ENCODE data around the gene KLHL29. TPM values are rescaled to one million over a fixed set of nuclear protein-coding genes. Genes with fewer than 3 reads are reported as not detected.

The KLHL29 gene
- total RNA-seq, 1 experiment from 2014 or later: 2.4 TPM

DNA sequence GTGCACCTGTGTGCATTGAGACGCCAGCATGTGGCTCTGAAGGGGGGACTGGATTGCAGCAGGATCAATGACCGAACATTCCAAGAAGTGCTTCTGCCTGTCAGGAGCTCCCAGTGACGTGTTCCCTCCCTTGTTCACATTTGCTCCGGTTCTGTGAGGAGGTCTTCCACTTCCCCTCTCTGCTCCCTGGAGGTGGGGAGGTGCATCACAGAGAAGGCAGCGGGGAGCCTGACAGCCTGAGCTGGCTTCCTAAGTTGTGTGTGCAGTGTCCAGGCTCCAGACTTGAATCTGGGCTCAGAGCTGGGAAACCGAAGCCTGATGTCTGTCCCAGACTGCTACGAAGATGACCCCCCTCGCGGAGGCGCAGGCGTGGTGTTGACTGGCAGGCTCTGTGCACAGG lies 171.0 kb downstream of the KLHL29 start:
- Histone ChIP-seq H3K79me2 (ENCODE audit: insufficient read depth, low read length) (no peaks in the 10 kb centered on the region), H3K9ac (ENCODE audit: extremely low read depth, insufficient read length, low read length) (no peak overlapping the region), H2BK20ac (ENCODE audit: low read depth, low read length, poor library complexity, severe bottlenecking) (no peak overlapping the region), H4K91ac (ENCODE audit: insufficient read length, low read depth, low read length) (no peak overlapping the region), H3K4me2 (ENCODE audit: insufficient read depth, insufficient read length, low read length) (no peak overlapping the region), H3K9me3 (ENCODE audit: control insufficient read depth, low read depth, low read length) (no peaks in the 10 kb centered on the region), H4K20me1 (ENCODE audit: control insufficient read depth, insufficient read depth, insufficient read length) (no peaks in the 10 kb centered on the region), H3K79me1 (ENCODE audit: insufficient read depth, low read depth, low read length, poor library complexity, severe bottlenecking) (no peaks in the 10 kb centered on the region), H3K27me3 (ENCODE audit: insufficient read depth, low read length) (no peaks in the 10 kb centered on the region), H3K4ac (ENCODE audit: low read depth, low read length) (no peak overlapping the region), H3T11ph (ENCODE audit: low read length) (no peak overlapping the region), H2AFZ (ENCODE audit: low read length) (no peak overlapping the region), H3K23ac (ENCODE audit: insufficient read length, low read depth, low read length) (no peak overlapping the region), H2BK5ac (ENCODE audit: insufficient read length, low read length) (no peak overlapping the region), H3K23me2 (ENCODE audit: insufficient read length, low read depth, low read length, poor library complexity, severe bottlenecking) (no peaks in the 10 kb centered on the region), H4K8ac (replicated peaks; ENCODE audit: insufficient read length, low read depth, low read length) (no peak overlapping the region), H3K56ac (ENCODE audit: insufficient read length, low read depth, low read length) (no peak overlapping the region), H2BK12ac (ENCODE audit: insufficient read length, low read depth, low read length) (no peak overlapping the region), H3K18ac (ENCODE audit: insufficient read length, low read depth, low read length) (no peak overlapping the region), H2AK5ac (ENCODE audit: insufficient read length, low read length) (no peak overlapping the region), H4K5ac (ENCODE audit: insufficient read length, low read depth, low read length) (no peak overlapping the region), H3K4me1 (ENCODE audit: insufficient read depth, low read length) (no peaks in the 10 kb centered on the region), H3K14ac (ENCODE audit: insufficient read depth, low read length) (no peak overlapping the region), H3K27ac (ENCODE audit: insufficient read length, low read depth, low read length) (no peak overlapping the region), H2BK120ac (ENCODE audit: low read depth, low read length, poor library complexity, severe bottlenecking) (no peak overlapping the region), H2BK15ac (ENCODE audit: low read depth, low read length) (no peak overlapping the region)
- Mint-ChIP-seq H3K4me3 (no peak overlapping the region), H3K36me3 (ENCODE audit: insufficient read depth in 1 of 3, low read depth in 3 of 3) (no peaks in the 10 kb centered on the region), H3K27ac (no peak overlapping the region), H3K4me1 (peaks cover 0 to 2% of the 10 kb centered on the region in 2 experiments; a peak in 1 of 4 replicates), H3K9me3 (no peaks in the 10 kb centered on the region), H3K27me3 (ENCODE audit: low read depth) (peaks cover 2% of the 10 kb centered on the region)
- no peak for DNase-seq
- WGBS (ENCODE audit: extremely low coverage, insufficient read length, low lambda C conversion rate): no CpG with 5 or more reads among the region's 11 CpGs
- TF ChIP-seq, protein P1, sequence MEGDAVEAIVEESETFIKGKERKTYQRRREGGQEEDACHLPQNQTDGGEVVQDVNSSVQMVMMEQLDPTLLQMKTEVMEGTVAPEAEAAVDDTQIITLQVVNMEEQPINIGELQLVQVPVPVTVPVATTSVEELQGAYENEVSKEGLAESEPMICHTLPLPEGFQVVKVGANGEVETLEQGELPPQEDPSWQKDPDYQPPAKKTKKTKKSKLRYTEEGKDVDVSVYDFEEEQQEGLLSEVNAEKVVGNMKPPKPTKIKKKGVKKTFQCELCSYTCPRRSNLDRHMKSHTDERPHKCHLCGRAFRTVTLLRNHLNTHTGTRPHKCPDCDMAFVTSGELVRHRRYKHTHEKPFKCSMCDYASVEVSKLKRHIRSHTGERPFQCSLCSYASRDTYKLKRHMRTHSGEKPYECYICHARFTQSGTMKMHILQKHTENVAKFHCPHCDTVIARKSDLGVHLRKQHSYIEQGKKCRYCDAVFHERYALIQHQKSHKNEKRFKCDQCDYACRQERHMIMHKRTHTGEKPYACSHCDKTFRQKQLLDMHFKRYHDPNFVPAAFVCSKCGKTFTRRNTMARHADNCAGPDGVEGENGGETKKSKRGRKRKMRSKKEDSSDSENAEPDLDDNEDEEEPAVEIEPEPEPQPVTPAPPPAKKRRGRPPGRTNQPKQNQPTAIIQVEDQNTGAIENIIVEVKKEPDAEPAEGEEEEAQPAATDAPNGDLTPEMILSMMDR (conservative IDR thresholded peaks at IDR 0.05): no peak
